ENCODE measurements around the gene IVL.

The IVL gene

DNA sequence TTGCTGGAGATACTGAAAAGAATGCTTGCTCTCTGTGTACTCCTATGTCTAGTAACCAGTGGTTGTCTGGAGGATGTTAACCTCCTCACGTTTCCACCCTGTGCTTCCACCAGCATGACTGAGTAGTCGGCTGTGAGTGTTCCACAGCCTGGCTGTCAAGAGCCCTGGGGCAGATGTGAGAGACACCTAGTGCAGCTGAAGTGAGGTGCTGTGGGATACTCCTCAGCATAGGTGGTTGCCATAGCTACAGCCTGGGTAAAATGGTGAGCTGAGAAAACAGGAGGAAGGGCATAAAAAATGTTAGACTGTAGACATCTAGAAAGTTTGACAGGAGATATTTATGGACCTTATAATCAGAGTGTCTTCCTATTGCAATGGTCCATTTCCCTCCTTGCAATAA, 15.8 kb downstream of the IVL start:
- no peak overlapping the region for H3K4me3 ChIP-seq (ENCODE audit: low read depth, low read length)
- TF ChIP-seq CTCF (IDR thresholded peaks at IDR 0.05; ENCODE audit: low read depth, low read length, missing control alignments): no peak
- DNase-seq (ENCODE audit: low read depth): no peak

- DNase-seq (ENCODE audit: low read depth): no peak
- TF ChIP-seq CTCF (IDR thresholded peaks at IDR 0.05; ENCODE audit: low read depth, low read length, missing control alignments): peak; percentile 79
- H3K4me3 ChIP-seq (ENCODE audit: low read depth, low read length): no peak overlapping the region
Measured at GRCh38 chr1:152926091-152926490, 17.7 kb downstream of the IVL start.

DNA sequence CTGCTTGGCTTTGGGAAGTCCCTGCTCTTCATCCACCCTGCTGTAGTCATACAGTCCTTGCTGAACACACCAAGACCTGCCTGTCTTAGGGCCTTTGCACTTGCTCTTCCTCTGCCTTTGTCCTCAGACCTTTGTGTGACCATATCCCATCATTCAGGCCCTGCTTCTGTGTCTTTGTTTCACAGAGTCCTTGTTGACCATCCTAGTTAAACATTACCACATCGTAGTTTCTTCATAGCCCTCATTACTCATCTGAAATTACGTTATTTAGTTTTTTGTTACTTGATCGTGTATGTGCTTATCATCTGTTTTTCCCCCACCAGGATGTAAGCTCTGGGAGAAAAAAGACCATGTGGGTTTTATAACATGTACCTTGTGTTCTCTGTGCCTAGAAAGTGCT, 20.3 kb downstream of the IVL start:
- no peak overlapping the region for H3K4me3 ChIP-seq (ENCODE audit: low read depth, low read length)
- DNase-seq (ENCODE audit: low read depth): no peak
- TF ChIP-seq CTCF (IDR thresholded peaks at IDR 0.05; ENCODE audit: low read depth, low read length, missing control alignments): no peak

DNA sequence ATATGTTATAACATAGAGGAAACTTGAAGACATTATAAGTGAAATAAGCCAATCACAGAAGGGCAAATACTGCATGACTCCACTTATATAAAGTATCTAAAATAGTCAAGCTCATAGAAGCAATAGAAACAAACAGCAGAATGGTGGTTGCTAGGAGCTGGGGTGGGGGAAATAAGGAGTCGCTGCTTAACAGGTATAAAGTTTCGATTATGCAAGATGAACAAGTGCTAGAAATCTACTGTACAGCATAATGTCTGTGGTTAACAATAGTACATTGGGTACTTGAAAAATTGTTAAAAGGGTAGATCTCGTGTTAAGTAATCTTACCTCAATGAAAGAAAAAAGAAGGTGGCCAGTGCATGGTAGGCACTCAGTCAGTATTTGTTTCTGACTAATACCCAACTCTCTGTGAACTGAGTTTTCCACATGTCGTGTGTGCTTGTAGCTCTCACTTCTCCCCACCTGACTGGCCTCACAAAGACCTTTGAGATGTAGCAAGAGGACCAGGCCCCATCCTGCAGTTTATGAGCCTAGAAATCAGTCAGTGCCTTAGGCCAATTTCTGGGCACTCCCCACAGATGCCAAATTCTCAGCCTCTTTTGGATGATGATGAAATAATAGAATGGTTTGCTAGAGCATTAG, 23.9 kb downstream of the IVL start:
- TF ChIP-seq CTCF (IDR thresholded peaks at IDR 0.05; ENCODE audit: low read depth, low read length, missing control alignments): no peak
- no peak for DNase-seq (ENCODE audit: low read depth)
- H3K4me3 ChIP-seq (ENCODE audit: low read depth, low read length): no peak overlapping the region

DNA sequence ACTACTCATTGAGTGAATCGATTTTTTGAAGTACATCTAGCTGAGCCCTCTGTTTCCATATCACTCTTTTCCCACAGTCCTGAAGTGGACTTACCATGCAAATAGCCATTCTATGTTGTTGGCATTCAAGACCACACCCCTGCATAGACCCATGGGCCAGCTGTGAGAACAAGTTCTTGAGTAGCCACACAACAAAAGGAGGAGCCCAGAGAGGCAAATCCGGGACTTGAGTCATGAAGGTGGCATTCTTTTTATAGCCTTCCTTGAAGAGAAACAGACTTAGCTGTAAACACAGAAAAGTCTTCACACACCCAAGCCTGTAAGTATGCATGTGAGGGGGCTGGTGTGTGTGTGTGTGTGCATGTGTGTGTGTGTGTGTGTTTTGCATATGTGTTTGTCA, 24.9 kb downstream of the IVL start:
- TF ChIP-seq CTCF (IDR thresholded peaks at IDR 0.05; ENCODE audit: low read depth, low read length, missing control alignments): no peak
- H3K4me3 ChIP-seq (ENCODE audit: low read depth, low read length): no peak overlapping the region
- DNase-seq (ENCODE audit: low read depth): no peak

GRCh38 chr1:152940614-152941013, 32.3 kb downstream of the IVL start:
- no peak for DNase-seq (ENCODE audit: low read depth)
- no peak for TF ChIP-seq CTCF (IDR thresholded peaks at IDR 0.05; ENCODE audit: low read depth, low read length, missing control alignments)

DNA sequence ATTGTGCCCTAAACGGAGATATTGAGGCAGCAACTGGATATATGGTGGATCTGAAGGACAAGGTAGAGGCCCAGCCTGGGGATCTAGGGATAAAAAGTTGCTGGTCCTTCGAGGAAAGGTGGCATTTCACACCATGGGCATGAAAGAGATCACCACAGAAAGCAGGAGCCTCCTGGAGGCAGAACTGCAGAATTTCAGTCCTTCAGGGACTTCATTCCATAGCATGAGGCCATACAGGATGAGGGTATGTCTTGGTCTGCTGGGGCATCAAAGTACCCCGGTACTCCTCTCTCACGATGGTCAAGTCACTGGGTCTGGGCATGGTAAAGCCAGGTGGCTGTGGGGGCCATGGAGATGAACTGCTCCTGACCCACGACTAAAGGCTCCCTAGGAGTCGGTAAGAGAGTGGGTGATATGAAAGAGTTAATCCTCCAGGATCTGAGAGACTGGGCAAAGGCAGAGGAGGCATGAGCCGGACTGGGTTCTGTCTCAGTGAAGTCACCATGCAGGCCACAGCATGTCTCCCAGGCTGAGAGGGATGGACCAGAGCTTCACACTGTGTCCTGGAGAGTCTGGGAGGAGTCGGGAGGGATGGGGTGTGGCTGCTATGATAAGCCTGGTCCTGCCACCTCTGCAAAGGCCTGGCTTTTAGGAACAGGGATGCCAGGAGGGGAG, 32.8 kb downstream of the IVL start:
- no peak for TF ChIP-seq CTCF (IDR thresholded peaks at IDR 0.05; ENCODE audit: low read depth, low read length, missing control alignments)
- no peak overlapping the region for H3K4me3 ChIP-seq (ENCODE audit: low read depth, low read length)
- DNase-seq (ENCODE audit: low read depth): no peak

More at GRCh38 chr1:152940614-152941013, 32.3 kb downstream of the IVL start:
- no peak overlapping the region for H3K4me3 ChIP-seq (ENCODE audit: low read depth, low read length)

All from GM12864 (cell line).